ENCODE measurements around the gene KCNH1. TPM values are rescaled to one million over a fixed set of nuclear protein-coding genes. Genes with fewer than 3 reads are reported as not detected.

The KCNH1 gene
- total RNA-seq, 1 donor from 2014 or later: 15.5 TPM

- Histone ChIP-seq H3K9me3 (ENCODE audit: insufficient read depth, low read depth, low read length) (no peaks in the 10 kb centered on the region), H4K20me1 (ENCODE audit: insufficient read depth, low read length) (no peaks in the 10 kb centered on the region), H3K4me2 (ENCODE audit: low read length) (no peak overlapping the region), H3K36me3 (ENCODE audit: insufficient read depth, low read length) (no peaks in the 10 kb centered on the region), H2AFZ (ENCODE audit: low read depth, low read length) (no peak overlapping the region), H3K79me2 (ENCODE audit: insufficient read depth, low read length) (no peaks in the 10 kb centered on the region), H3K9ac (ENCODE audit: low read length) (no peak overlapping the region), H3K27me3 (ENCODE audit: insufficient read depth, low read length) (no peaks in the 10 kb centered on the region), H3K4me3 (ENCODE audit: insufficient read depth, low read depth, low read length) (no peak overlapping the region), H3K27ac (ENCODE audit: low read depth, low read length) (no peak overlapping the region), H3K4me1 (ENCODE audit: insufficient read depth, low read length) (no peaks in the 10 kb centered on the region)
- Mint-ChIP-seq H3K9me3 (ENCODE audit: unreplicated experiment) (no peaks in the 10 kb centered on the region), H3K4me1 (ENCODE audit: low read depth, unreplicated experiment) (peaks cover 20% of the 10 kb centered on the region), H3K27me3 (ENCODE audit: low read depth, unreplicated experiment) (no peaks in the 10 kb centered on the region), H3K36me3 (ENCODE audit: low read depth, unreplicated experiment) (no peaks in the 10 kb centered on the region), H3K27ac (ENCODE audit: unreplicated experiment) (no peak overlapping the region), H3K4me3 (ENCODE audit: unreplicated experiment) (no peak overlapping the region)
- DNase-seq (ENCODE audit: low read depth) (no peak), FAIRE-seq (no peak)
- TF ChIP-seq CTCF (IDR thresholded peaks at IDR 0.05; ENCODE audit: insufficient read depth, low read depth, low read length): no peak
- no peak for TF ChIP-seq EZH2 (IDR thresholded peaks at IDR 0.05; ENCODE audit: insufficient read depth, low read length)
Measured at GRCh38 chr1:210920258-210920657, 213.7 kb downstream of the KCNH1 start.

- H2AFZ ChIP-seq (ENCODE audit: low read depth, low read length): no peak overlapping the region
- no peak overlapping the region for H3K4me2 ChIP-seq (ENCODE audit: low read length)
- no peaks in the 10 kb centered on the region for H3K36me3 ChIP-seq (ENCODE audit: insufficient read depth, low read length)
- H3K79me2 ChIP-seq (ENCODE audit: insufficient read depth, low read length): no peaks in the 10 kb centered on the region
- H3K27ac Mint-ChIP-seq (ENCODE audit: unreplicated experiment): no peak overlapping the region
- DNase-seq (ENCODE audit: low read depth) (no peak), FAIRE-seq (no peak)
- peaks cover 2% of the 10 kb centered on the region for H3K27me3 Mint-ChIP-seq (ENCODE audit: low read depth, unreplicated experiment)
- H3K9ac ChIP-seq (ENCODE audit: low read length): no peak overlapping the region
- no peak for TF ChIP-seq EZH2 (IDR thresholded peaks at IDR 0.05; ENCODE audit: insufficient read depth, low read length)
- H3K4me3 Mint-ChIP-seq (ENCODE audit: unreplicated experiment): no peak overlapping the region
- H3K4me3 ChIP-seq (ENCODE audit: insufficient read depth, low read depth, low read length): no peak overlapping the region
- H3K27me3 ChIP-seq (ENCODE audit: insufficient read depth, low read length): no peaks in the 10 kb centered on the region
- no peaks in the 10 kb centered on the region for H4K20me1 ChIP-seq (ENCODE audit: insufficient read depth, low read length)
- H3K4me1 Mint-ChIP-seq (ENCODE audit: low read depth, unreplicated experiment): peaks cover 17% of the 10 kb centered on the region
- no peaks in the 10 kb centered on the region for H3K9me3 Mint-ChIP-seq (ENCODE audit: unreplicated experiment)
- no peaks in the 10 kb centered on the region for H3K36me3 Mint-ChIP-seq (ENCODE audit: low read depth, unreplicated experiment)
- no peak overlapping the region for H3K27ac ChIP-seq (ENCODE audit: low read depth, low read length)
- no peaks in the 10 kb centered on the region for H3K4me1 ChIP-seq (ENCODE audit: insufficient read depth, low read length)
- H3K9me3 ChIP-seq (ENCODE audit: insufficient read depth, low read depth, low read length): no peaks in the 10 kb centered on the region
Measured at GRCh38 chr1:210918893-210919292, 215.1 kb downstream of the KCNH1 start.

GRCh38 chr1:210917560-210918169, 216.3 kb downstream of the KCNH1 start:
- Histone ChIP-seq H3K27ac (ENCODE audit: low read depth, low read length) (no peak overlapping the region), H3K9me3 (ENCODE audit: insufficient read depth, low read depth, low read length) (no peaks in the 10 kb centered on the region), H3K4me3 (ENCODE audit: insufficient read depth, low read depth, low read length) (no peak overlapping the region), H3K4me2 (ENCODE audit: low read length) (no peak overlapping the region), H2AFZ (ENCODE audit: low read depth, low read length) (no peak overlapping the region), H3K36me3 (ENCODE audit: insufficient read depth, low read length) (no peaks in the 10 kb centered on the region), H3K4me1 (ENCODE audit: insufficient read depth, low read length) (no peaks in the 10 kb centered on the region), H3K79me2 (ENCODE audit: insufficient read depth, low read length) (no peaks in the 10 kb centered on the region), H3K9ac (ENCODE audit: low read length) (no peak overlapping the region), H4K20me1 (ENCODE audit: insufficient read depth, low read length) (no peaks in the 10 kb centered on the region), H3K27me3 (ENCODE audit: insufficient read depth, low read length) (no peaks in the 10 kb centered on the region)
- Mint-ChIP-seq H3K36me3 (ENCODE audit: low read depth, unreplicated experiment) (no peaks in the 10 kb centered on the region), H3K4me3 (ENCODE audit: unreplicated experiment) (no peak overlapping the region), H3K27me3 (ENCODE audit: low read depth, unreplicated experiment) (peaks cover 2% of the 10 kb centered on the region), H3K27ac (ENCODE audit: unreplicated experiment) (no peak overlapping the region), H3K4me1 (ENCODE audit: low read depth, unreplicated experiment) (peaks cover 14% of the 10 kb centered on the region), H3K9me3 (ENCODE audit: unreplicated experiment) (no peaks in the 10 kb centered on the region)
- no peak for TF ChIP-seq CTCF (IDR thresholded peaks at IDR 0.05; ENCODE audit: insufficient read depth, low read depth, low read length)
- no peak for TF ChIP-seq EZH2 (IDR thresholded peaks at IDR 0.05; ENCODE audit: insufficient read depth, low read length)
- FAIRE-seq: no peak
- DNase-seq (ENCODE audit: low read depth): no peak

All from astrocyte (in vitro differentiated cells and primary cell).